ENCODE measurements around the gene EAF1.
A peak's percentile ranks its signal among the peaks of the same experiment; 100 is the strongest.
"Not testable (repeated sequence)": the region's sequence is repeated elsewhere in the genome, so short reads cannot be mapped to it uniquely, and the experiment has no call there.

EAF1 gene

GRCh38 chr3:15453501-15453900 lies 26.1 kb downstream of the EAF1 start:
- DNase-seq: no peak

GRCh38 chr3:15453991-15454625 lies 26.7 kb downstream of the EAF1 start:
- no peak for DNase-seq

- DNase-seq: no peak
Observed at GRCh38 chr3:15454965-15455364, 27.6 kb downstream of the EAF1 start.

- no peak for DNase-seq
Observed at GRCh38 chr3:15455756-15456155, 28.4 kb downstream of the EAF1 start.

- no peak for DNase-seq
Observed at GRCh38 chr3:15456321-15456720, 28.9 kb downstream of the EAF1 start.

- DNase-seq: not testable (repeated sequence)
Observed at GRCh38 chr3:15456915-15457314, 29.5 kb downstream of the EAF1 start.

GRCh38 chr3:15458212-15458780 lies 30.9 kb downstream of the EAF1 start:
- no peak for DNase-seq

GRCh38 chr3:15460891-15461531 lies 33.6 kb downstream of the EAF1 start:
- peak; percentile 19 for DNase-seq

GRCh38 chr3:15462451-15462850 lies 35.1 kb downstream of the EAF1 start:
- DNase-seq: no peak

- no peak for DNase-seq
Observed at GRCh38 chr3:15465876-15466585, 38.6 kb downstream of the EAF1 start.

- no peak for DNase-seq
Observed at GRCh38 chr3:15467227-15468181, 40.1 kb downstream of the EAF1 start.

- no peak for DNase-seq
Observed at GRCh38 chr3:15470261-15470660, 42.9 kb downstream of the EAF1 start.

GRCh38 chr3:15470849-15471248 lies 43.5 kb downstream of the EAF1 start:
- no peak for DNase-seq

- DNase-seq: no peak
Observed at GRCh38 chr3:15471861-15472260, 44.5 kb downstream of the EAF1 start.

GRCh38 chr3:15475161-15475560 lies 47.8 kb downstream of the EAF1 start:
- DNase-seq: no peak

- DNase-seq: no peak
Observed at GRCh38 chr3:15476378-15476777, 49.0 kb downstream of the EAF1 start.

- DNase-seq: no peak
Observed at GRCh38 chr3:15477951-15478639, 50.7 kb downstream of the EAF1 start.

- no peak for DNase-seq
Observed at GRCh38 chr3:15478640-15478979, 51.2 kb downstream of the EAF1 start.

GRCh38 chr3:15479400-15480224 lies 52.2 kb downstream of the EAF1 start:
- no peak for DNase-seq

- DNase-seq: not testable (repeated sequence)
Observed at GRCh38 chr3:15484551-15484950, 57.2 kb downstream of the EAF1 start.

- DNase-seq: no peak
Observed at GRCh38 chr3:15486020-15486419, 58.6 kb downstream of the EAF1 start.
